Measurements from ENCODE around the gene ADK. TPM values are rescaled to one million over a fixed set of nuclear protein-coding genes. Genes with fewer than 3 reads are reported as not detected.

Gene ADK
- total RNA-seq, 1 donor from 2014 or later, result 46.1 TPM

DNA sequence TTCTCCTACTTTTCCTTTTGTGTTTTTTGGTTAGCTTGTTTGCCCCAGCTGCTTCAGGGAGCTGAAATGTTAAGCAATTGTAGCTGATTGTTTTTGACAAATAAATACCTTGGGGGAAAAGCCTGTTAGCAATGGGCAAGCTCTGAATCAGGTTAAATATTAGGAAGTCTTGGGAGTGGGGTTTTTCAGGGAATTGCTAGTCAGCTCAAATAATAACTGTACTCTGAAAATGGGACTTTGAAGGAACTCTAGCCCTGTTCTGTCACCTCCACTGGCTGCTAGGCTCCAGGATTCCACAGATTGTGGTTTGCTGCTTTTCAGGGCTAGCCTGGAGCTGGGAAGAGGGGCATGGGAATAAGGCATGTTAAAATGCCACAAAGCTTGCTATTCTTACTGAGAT is 39.5 kb downstream of the ADK start:
- Mint-ChIP-seq H3K9me3 (peaks cover 2% of the 10 kb centered on the region), H3K36me3 (ENCODE audit: low read depth) (no peaks in the 10 kb centered on the region), H3K4me3 (peak overlapping the region; percentile 67), H3K27me3 (no peaks in the 10 kb centered on the region), H3K27ac (peak overlapping the region; percentile 92), H3K4me1 (peaks cover 80% of the 10 kb centered on the region)
- ChIA-PET CTCF (interaction anchor here (1.0 to 1.5 kb wide), 4 partner anchors 22 to 53 kb away, joined by 3 to 7 read pairs (median 4); no protein-coding TSS in a partner anchor), POLR2A (interaction anchor here (0.6 to 4.3 kb wide), 8 partner anchors 10 to 405 kb away, joined by 3 to 38 read pairs (median 6); partner anchors contain the start of genes ADK, AP3M1 and ZSWIM8)
- DNase-seq, result no peak
- intact Hi-C loops (cut with micrococcal nuclease), result loop anchor here (1.0 to 5.0 kb wide), 4 partner anchors 8 to 39 kb away; partner anchors contain the start of gene ADK
- TF ChIP-seq, protein P1, sequence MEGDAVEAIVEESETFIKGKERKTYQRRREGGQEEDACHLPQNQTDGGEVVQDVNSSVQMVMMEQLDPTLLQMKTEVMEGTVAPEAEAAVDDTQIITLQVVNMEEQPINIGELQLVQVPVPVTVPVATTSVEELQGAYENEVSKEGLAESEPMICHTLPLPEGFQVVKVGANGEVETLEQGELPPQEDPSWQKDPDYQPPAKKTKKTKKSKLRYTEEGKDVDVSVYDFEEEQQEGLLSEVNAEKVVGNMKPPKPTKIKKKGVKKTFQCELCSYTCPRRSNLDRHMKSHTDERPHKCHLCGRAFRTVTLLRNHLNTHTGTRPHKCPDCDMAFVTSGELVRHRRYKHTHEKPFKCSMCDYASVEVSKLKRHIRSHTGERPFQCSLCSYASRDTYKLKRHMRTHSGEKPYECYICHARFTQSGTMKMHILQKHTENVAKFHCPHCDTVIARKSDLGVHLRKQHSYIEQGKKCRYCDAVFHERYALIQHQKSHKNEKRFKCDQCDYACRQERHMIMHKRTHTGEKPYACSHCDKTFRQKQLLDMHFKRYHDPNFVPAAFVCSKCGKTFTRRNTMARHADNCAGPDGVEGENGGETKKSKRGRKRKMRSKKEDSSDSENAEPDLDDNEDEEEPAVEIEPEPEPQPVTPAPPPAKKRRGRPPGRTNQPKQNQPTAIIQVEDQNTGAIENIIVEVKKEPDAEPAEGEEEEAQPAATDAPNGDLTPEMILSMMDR (IDR thresholded peaks at IDR 0.05), result no peak
- no peak for ATAC-seq (ENCODE audit: low read depth)

DNA sequence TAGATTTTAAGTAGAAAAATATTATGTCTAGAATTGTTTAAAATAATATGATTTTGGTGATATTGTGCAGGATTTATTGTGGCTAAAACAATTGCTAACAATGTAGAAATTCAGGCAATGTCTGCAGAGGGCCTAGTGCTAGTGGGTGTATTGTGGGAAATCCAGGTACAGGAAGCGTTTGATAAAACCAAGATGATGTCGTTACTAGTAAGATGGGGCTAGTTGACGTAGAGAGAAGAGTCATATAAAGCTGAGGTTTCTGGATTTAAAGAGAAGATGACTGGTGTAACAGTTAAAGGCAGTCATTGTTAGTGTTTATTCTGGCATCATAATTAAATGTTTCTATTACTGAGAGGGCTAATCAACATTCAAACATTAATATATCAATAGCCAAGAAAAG is 43.5 kb downstream of the ADK start:
- peaks cover 72% of the 10 kb centered on the region for H3K4me1 Mint-ChIP-seq
- POLR2A ChIA-PET, result interaction anchor here (1.1 to 1.8 kb wide), 2 partner anchors 17 to 19 kb away, joined by 3 to 4 read pairs; no protein-coding TSS in a partner anchor
- no peak overlapping the region for H3K4me3 Mint-ChIP-seq

DNA sequence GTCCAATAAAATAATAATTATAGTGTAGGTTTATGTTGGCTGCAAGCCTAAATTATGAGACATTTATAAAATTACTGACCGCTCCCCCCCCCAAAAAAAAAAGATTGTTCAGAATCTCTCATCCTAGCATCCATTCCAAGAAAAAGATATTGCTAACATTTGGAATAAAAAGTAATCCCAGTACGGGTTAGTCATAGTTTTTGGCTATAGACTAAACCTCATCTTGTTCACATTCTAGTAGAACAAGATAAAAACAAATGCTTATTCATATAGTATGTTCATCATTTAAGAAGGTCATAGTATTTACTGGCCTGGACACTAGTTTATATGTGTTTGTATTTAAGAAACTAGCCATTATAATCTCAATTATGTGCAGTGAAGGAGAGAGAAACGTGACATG is 44.0 kb downstream of the ADK start:
- DNase-seq (no peak), ATAC-seq (ENCODE audit: low read depth) (no peak)
- intact Hi-C loops (cut with micrococcal nuclease), result loop anchor here (5.0 kb wide), 1 partner anchor 32 kb away; no protein-coding TSS in a partner anchor
- no peaks in the 10 kb centered on the region for H3K27me3 Mint-ChIP-seq
- ChIA-PET CTCF (no interaction called here), POLR2A (no interaction called here)
- peaks cover 6% of the 10 kb centered on the region for H3K36me3 Mint-ChIP-seq (ENCODE audit: low read depth)
- TF ChIP-seq, protein P1 (IDR thresholded peaks at IDR 0.05), result no peak
- no peak overlapping the region for H3K4me3 Mint-ChIP-seq
- peaks cover 68% of the 10 kb centered on the region for H3K4me1 Mint-ChIP-seq
- peaks cover 2% of the 10 kb centered on the region for H3K9me3 Mint-ChIP-seq
- no peak overlapping the region for H3K27ac Mint-ChIP-seq

More for the DNA sequence above, 43.5 kb downstream of the ADK start:
- peaks cover 4% of the 10 kb centered on the region for H3K36me3 Mint-ChIP-seq (ENCODE audit: low read depth)
- CTCF ChIA-PET, result no interaction called here
- intact Hi-C loops (cut with micrococcal nuclease), result loop anchor here (5.0 kb wide), 1 partner anchor 33 kb away; no protein-coding TSS in a partner anchor
- no peak for DNase-seq
- no peak for ATAC-seq (ENCODE audit: low read depth)
- H3K27ac Mint-ChIP-seq, result peak overlapping the region; percentile 31
- no peaks in the 10 kb centered on the region for H3K27me3 Mint-ChIP-seq
- H3K9me3 Mint-ChIP-seq, result peaks cover 2% of the 10 kb centered on the region
- TF ChIP-seq, protein P1 (IDR thresholded peaks at IDR 0.05), result no peak

DNA sequence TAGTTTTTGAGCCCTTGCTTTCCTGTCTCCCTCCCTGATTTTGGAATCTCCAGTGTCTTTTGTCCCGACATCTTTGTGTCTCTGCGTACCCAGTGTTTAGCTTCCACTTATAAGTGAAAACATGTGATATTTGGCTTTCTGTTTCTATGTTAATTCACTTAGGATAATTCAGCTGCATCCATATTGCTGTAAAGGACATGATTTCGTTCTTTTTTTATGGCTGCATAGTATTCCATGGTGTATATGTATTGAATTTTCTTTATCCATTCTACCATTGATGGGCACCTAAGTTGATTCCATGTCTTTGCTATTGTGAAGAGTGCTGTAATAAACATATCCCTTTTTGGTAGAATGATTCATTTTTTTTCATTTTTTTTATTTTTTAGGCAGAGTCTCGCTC is 48.3 kb downstream of the ADK start:
- DNase-seq (no peak), ATAC-seq (ENCODE audit: low read depth) (no peak)
- peaks cover 25% of the 10 kb centered on the region for H3K36me3 Mint-ChIP-seq (ENCODE audit: low read depth)
- TF ChIP-seq, protein P1 (IDR thresholded peaks at IDR 0.05), result no peak
- ChIA-PET CTCF (no interaction called here), POLR2A (interaction anchor here (0.6 kb wide), 1 partner anchor 690 kb away, joined by 5 read pairs; no protein-coding TSS in a partner anchor)
- H3K4me3 Mint-ChIP-seq, result no peak overlapping the region
- H3K27ac Mint-ChIP-seq, result no peak overlapping the region
- H3K4me1 Mint-ChIP-seq, result peaks cover 30% of the 10 kb centered on the region
- no peaks in the 10 kb centered on the region for H3K9me3 Mint-ChIP-seq
- H3K27me3 Mint-ChIP-seq, result no peaks in the 10 kb centered on the region
- intact Hi-C loops (cut with micrococcal nuclease), result no loop called here

DNA sequence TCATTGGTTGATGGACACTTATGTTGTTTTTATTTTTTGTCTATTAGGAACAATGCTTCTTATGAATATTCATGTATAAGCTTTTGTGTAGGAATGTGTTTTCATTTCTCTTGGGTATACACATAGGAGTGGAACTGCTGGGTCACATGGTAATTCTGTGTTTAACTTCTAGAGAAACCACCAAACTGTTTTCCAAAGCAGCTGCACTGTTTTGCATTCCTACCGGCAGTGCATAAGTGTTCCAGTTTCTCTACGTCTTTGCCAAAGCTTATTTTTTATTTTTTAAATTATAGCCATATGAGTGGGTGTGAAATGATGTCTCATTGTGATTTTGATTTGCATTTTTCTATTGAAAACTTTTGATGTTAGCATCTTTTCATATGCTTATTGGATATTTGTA is 51.3 kb downstream of the ADK start:
- H3K27me3 Mint-ChIP-seq, result no peaks in the 10 kb centered on the region
- no peak overlapping the region for H3K27ac Mint-ChIP-seq
- no peak overlapping the region for H3K4me3 Mint-ChIP-seq
- no peaks in the 10 kb centered on the region for H3K9me3 Mint-ChIP-seq
- ChIA-PET CTCF (no interaction called here), POLR2A (interaction anchor here (0.5 to 0.6 kb wide), 3 partner anchors 31 to 558 kb away, joined by 3 to 4 read pairs (median 3); no protein-coding TSS in a partner anchor)
- intact Hi-C loops (cut with micrococcal nuclease), result no loop called here
- TF ChIP-seq, protein P1 (IDR thresholded peaks at IDR 0.05), result no peak
- peaks cover 33% of the 10 kb centered on the region for H3K36me3 Mint-ChIP-seq (ENCODE audit: low read depth)
- no peak for ATAC-seq (ENCODE audit: low read depth)
- DNase-seq, result no peak
- H3K4me1 Mint-ChIP-seq, result peaks cover 27% of the 10 kb centered on the region

Measured in activated B cell treated with CpG ODN at 0.5 μM for 24 hours (primary cell).